Activated CD8-positive, alpha-beta memory T cell treated with anti-CD3 and anti-CD28 coated beads, Interleukin-2, amount 50 U/mL, for 24 hours (primary cell): ENCODE results near the gene TCEAL4.

Source experiments
- DNase-seq: peaks from one replicate; pipeline ENCODE4 v3.0.0-alpha.2; 2020; ENCODE audit errors: extremely low read depth

Gene TCEAL4

GRCh38 chrX:103585411-103586313 lies at the start of gene TCEAL4:
Gene TCEAL4, plus strand, starts transcription at chrX:103585515. Its CDS starts 1,161 bp downstream, at chrX:103586676.
- DNase-seq: no peak

- DNase-seq: no peak
Measured at GRCh38 chrX:103536071-103536470, 49.2 kb upstream of the TCEAL4 start.

- DNase-seq: no peak
Measured at GRCh38 chrX:103536732-103537131, 48.6 kb upstream of the TCEAL4 start.

- no peak for DNase-seq
Measured at GRCh38 chrX:103537871-103538387, 47.4 kb upstream of the TCEAL4 start.

GRCh38 chrX:103538728-103539127 lies 46.6 kb upstream of the TCEAL4 start:
- DNase-seq: no peak

GRCh38 chrX:103539695-103540094 lies 45.6 kb upstream of the TCEAL4 start:
- DNase-seq: no peak

- DNase-seq: no peak
Measured at GRCh38 chrX:103540145-103540544, 45.2 kb upstream of the TCEAL4 start.

GRCh38 chrX:103549916-103550315 lies 35.4 kb upstream of the TCEAL4 start:
- DNase-seq: no peak

- DNase-seq: no peak
Measured at GRCh38 chrX:103550415-103551051, 34.8 kb upstream of the TCEAL4 start.

GRCh38 chrX:103552236-103552635 lies 33.1 kb upstream of the TCEAL4 start:
- DNase-seq: no peak

GRCh38 chrX:103554687-103555424 lies 30.5 kb upstream of the TCEAL4 start:
- peak; percentile 23 for DNase-seq

- no peak for DNase-seq
Measured at GRCh38 chrX:103556963-103557612, 28.2 kb upstream of the TCEAL4 start.

GRCh38 chrX:103560256-103560655 lies 25.1 kb upstream of the TCEAL4 start:
- no peak for DNase-seq

GRCh38 chrX:103562801-103563200 lies 22.5 kb upstream of the TCEAL4 start:
- no peak for DNase-seq

GRCh38 chrX:103565197-103565596 lies 20.1 kb upstream of the TCEAL4 start:
- DNase-seq: no peak

GRCh38 chrX:103565752-103566151 lies 19.6 kb upstream of the TCEAL4 start:
- DNase-seq: no peak

GRCh38 chrX:103571121-103571520 lies 14.2 kb upstream of the TCEAL4 start:
- no peak for DNase-seq

GRCh38 chrX:103571726-103572125 lies 13.6 kb upstream of the TCEAL4 start:
- DNase-seq: no peak

GRCh38 chrX:103573202-103573601 lies 12.1 kb upstream of the TCEAL4 start:
- no peak for DNase-seq

GRCh38 chrX:103584596-103584995 lies 719 bp upstream of the TCEAL4 start:
- no peak for DNase-seq

GRCh38 chrX:103586314-103586646 lies 965 bp downstream of the TCEAL4 start:
- no peak for DNase-seq

- DNase-seq: no peak
Measured at GRCh38 chrX:103586659-103587058, 1.3 kb downstream of the TCEAL4 start.
